HepG2 (cell line): ENCODE data around the gene NKX1-1. TPM values are rescaled to one million over a fixed set of nuclear protein-coding genes. Genes with fewer than 3 reads are reported as not detected.

Experiments used
- DPF2 ChIP-seq: sonication (generic); formaldehyde crosslinking; IDR thresholded peaks from 2 replicates; pipeline ENCODE4 v1.4.0; 2020; ENCODE audit warnings: mild to moderate bottlenecking, low read depth, missing genetic modification reagents, borderline replicate concordance
- HCFC1 ChIP-seq: fragments of 150-350 bp; IDR thresholded peaks from 2 replicates; pipeline ENCODE4 v1.6.1; 2014; ENCODE audit warnings: low read depth, low read length
- KLF6 ChIP-seq: IDR thresholded peaks from 2 replicates; pipeline ENCODE4 v1.8.0; 2016; ENCODE audit warnings: missing biosample characterization, missing genetic modification reagents
- ONECUT2 ChIP-seq: sonication (generic); formaldehyde crosslinking; IDR thresholded peaks from 2 replicates; pipeline ENCODE4 v1.4.0; 2020; ENCODE audit warnings: missing genetic modification reagents
- SIN3A ChIP-seq: IDR thresholded peaks from 2 replicates; pipeline ENCODE4 v1.6.1; 2011; ENCODE audit warnings: low read depth, mild to moderate bottlenecking, control low read depth, low read length, borderline replicate concordance
- TERF1 ChIP-seq: sonication (generic); formaldehyde crosslinking; IDR thresholded peaks from 2 replicates; pipeline ENCODE4 v1.8.0; 2022; ENCODE audit warnings: mild to moderate bottlenecking, missing genetic modification reagents, moderate library complexity
- U2AF2 ChIP-seq: fragments of 200-400 bp; formaldehyde crosslinking; IDR thresholded peaks from 2 replicates; pipeline ENCODE4 v1.6.1; 2017; ENCODE audit warnings: low read depth, mild to moderate bottlenecking, low read length
- ZKSCAN1 ChIP-seq: fragments of 150-350 bp; IDR thresholded peaks from 2 replicates; pipeline ENCODE4 v1.6.1; 2014; ENCODE audit warnings: low read length
- ZNF367 ChIP-seq: sonication (generic); formaldehyde crosslinking; IDR thresholded peaks from 2 replicates; pipeline ENCODE4 v1.4.0; 2020; ENCODE audit warnings: missing genetic modification reagents, borderline replicate concordance
- ZNF614 ChIP-seq: IDR thresholded peaks from 2 replicates; pipeline ENCODE4 v1.6.1; 2018; ENCODE audit warnings: missing biosample characterization, missing genetic modification reagents, inconsistent platforms, borderline replicate concordance
- ZNF629 ChIP-seq: sonication (generic); formaldehyde crosslinking; conservative IDR thresholded peaks from 2 replicates; pipeline ENCODE4 v1.5.0; 2020; ENCODE audit warnings: missing genetic modification reagents
- ZNF781 ChIP-seq: sonication (generic); formaldehyde crosslinking; IDR thresholded peaks from 2 replicates; pipeline ENCODE4 v1.5.1; 2020; ENCODE audit warnings: borderline replicate concordance, mild to moderate bottlenecking, missing genetic modification reagents; ENCODE audit errors: not compliant biosample characterization
- ZSCAN5A ChIP-seq: sonication (generic); formaldehyde crosslinking; IDR thresholded peaks from 2 replicates; pipeline ENCODE4 v1.8.0; 2022; ENCODE audit warnings: mild to moderate bottlenecking, missing genetic modification reagents, borderline replicate concordance
- ZSCAN9 ChIP-seq: IDR thresholded peaks from 2 replicates; pipeline ENCODE4 v1.6.1; 2016; ENCODE audit warnings: borderline replicate concordance
- polyA plus RNA-seq, 8 experiments: library from polyadenylated mRNA; depleted of rRNA in 3 of 8; stranded (reverse) in 7 of 8; unstranded in 1 of 8; fragments of >200 nt; fragmentation: Illumina TruSeq in 4 of 8; extraction: Trizol in 4 of 8; gene quantifications; 2 replicates each; pipeline versions ENCODE4 v1.2.1 to v1.2.3, GENCODE V29; 2011 to 2016; ENCODE audit warnings: low read depth in 4 of 8, missing spikeins in 1 of 8, mixed read lengths in 1 of 8; ENCODE audit not compliant: insufficient read depth in 1 of 8
- total RNA-seq, 5 experiments: library from RNA; depleted of rRNA; stranded (reverse); fragments of >200 nt; fragmentation: Illumina TruSeq; extraction: Trizol; gene quantifications; 2 replicates each; pipeline ENCODE4 v1.2.3, GENCODE V29; 2016; ENCODE audit warnings: low read depth in 1 of 5
- TF ChIP-seq, protein P1 (sequence below): sonication (generic); formaldehyde crosslinking; IDR thresholded peaks from 2 replicates; pipeline ENCODE4 v1.4.0; 2020; ENCODE audit warnings: missing genetic modification reagents
- TF ChIP-seq, protein P2 (sequence below): IDR thresholded peaks from 2 replicates; pipeline ENCODE4 v1.6.1; 2016; ENCODE audit warnings: missing genetic modification reagents, missing compliant biosample characterization
- TF ChIP-seq, protein P3 (sequence below): sonication (generic); formaldehyde crosslinking; IDR thresholded peaks from 2 replicates; pipeline ENCODE4 v1.4.0; 2020; ENCODE audit warnings: missing genetic modification reagents, borderline replicate concordance

The NKX1-1 gene
- total and polyA plus RNA-seq, 2 of the 13 experiments (the other 11 are each of a cell fraction or from before 2014, with no cell fraction given), result not detected

DNA sequence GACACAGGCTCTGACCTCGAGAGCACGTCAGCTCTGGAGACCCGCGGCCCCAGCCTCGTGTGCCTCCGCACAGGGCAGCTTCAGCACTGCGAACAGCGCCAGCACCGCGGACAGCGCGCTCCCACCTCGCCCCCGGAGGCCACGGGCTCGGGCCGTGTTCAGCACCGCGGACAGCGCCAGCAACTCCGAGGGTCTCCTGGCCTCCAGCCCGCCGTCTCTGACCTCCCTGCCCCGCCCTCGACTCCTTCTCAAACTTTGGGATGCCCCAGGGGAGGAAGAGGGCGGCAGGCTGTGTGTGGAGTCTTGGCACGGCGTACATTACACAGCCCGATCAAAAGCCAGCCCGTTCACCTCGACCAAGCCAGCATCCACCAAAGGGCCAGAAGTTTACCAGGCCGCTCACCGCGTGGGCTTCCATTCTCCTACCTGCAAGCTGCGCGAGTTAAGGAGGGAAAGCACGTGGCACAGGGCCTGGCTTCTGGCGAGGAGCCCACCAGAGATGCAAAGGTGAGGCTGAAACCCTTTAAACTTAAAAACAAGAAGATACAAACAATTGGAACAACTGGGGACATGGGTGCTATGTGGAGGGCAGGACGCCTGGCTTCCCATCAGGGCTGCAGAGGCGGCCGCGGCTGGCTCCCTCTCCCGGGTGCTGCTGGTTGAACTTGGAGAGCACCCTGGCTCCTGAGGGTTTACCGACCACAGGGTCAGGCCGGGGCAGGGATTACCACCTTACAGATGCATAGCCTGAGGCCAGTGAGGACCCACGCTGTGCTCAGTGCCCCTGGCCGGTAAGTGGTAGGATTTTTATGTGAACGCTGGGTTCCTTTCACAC, 4.5 kb upstream of the NKX1-1 start (continued):
- TF ChIP-seq ONECUT2 (CRISPR knock-in tag) (peak; percentile 93), TERF1 (CRISPR knock-in tag) (peak; percentile 100), ZSCAN9 (CRISPR knock-in tag) (peak; percentile 100), ZKSCAN1 (no peak), ZSCAN5A (CRISPR knock-in tag) (peak; percentile 100), U2AF2 (no peak), KLF6 (peak; percentile 100), ZNF629 (CRISPR knock-in tag) (peak; percentile 90), DPF2 (peak; percentile 70; the same call in 1 of the 2 replicates), ZNF367 (CRISPR knock-in tag) (peak; percentile 100), SIN3A (peak; percentile 98), HCFC1 (no peak), ZNF781 (peak; percentile 100), ZNF614 (CRISPR knock-in tag) (peak; percentile 100)
- TF ChIP-seq, protein P1, sequence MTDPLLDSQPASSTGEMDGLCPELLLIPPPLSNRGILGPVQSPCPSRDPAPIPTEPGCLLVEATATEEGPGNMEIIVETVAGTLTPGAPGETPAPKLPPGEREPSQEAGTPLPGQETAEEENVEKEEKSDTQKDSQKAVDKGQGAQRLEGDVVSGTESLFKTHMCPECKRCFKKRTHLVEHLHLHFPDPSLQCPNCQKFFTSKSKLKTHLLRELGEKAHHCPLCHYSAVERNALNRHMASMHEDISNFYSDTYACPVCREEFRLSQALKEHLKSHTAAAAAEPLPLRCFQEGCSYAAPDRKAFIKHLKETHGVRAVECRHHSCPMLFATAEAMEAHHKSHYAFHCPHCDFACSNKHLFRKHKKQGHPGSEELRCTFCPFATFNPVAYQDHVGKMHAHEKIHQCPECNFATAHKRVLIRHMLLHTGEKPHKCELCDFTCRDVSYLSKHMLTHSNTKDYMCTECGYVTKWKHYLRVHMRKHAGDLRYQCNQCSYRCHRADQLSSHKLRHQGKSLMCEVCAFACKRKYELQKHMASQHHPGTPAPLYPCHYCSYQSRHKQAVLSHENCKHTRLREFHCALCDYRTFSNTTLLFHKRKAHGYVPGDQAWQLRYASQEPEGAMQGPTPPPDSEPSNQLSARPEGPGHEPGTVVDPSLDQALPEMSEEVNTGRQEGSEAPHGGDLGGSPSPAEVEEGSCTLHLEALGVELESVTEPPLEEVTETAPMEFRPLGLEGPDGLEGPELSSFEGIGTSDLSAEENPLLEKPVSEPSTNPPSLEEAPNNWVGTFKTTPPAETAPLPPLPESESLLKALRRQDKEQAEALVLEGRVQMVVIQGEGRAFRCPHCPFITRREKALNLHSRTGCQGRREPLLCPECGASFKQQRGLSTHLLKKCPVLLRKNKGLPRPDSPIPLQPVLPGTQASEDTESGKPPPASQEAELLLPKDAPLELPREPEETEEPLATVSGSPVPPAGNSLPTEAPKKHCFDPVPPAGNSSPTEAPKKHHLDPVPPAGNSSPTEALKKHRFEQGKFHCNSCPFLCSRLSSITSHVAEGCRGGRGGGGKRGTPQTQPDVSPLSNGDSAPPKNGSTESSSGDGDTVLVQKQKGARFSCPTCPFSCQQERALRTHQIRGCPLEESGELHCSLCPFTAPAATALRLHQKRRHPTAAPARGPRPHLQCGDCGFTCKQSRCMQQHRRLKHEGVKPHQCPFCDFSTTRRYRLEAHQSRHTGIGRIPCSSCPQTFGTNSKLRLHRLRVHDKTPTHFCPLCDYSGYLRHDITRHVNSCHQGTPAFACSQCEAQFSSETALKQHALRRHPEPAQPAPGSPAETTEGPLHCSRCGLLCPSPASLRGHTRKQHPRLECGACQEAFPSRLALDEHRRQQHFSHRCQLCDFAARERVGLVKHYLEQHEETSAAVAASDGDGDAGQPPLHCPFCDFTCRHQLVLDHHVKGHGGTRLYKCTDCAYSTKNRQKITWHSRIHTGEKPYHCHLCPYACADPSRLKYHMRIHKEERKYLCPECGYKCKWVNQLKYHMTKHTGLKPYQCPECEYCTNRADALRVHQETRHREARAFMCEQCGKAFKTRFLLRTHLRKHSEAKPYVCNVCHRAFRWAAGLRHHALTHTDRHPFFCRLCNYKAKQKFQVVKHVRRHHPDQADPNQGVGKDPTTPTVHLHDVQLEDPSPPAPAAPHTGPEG (CRISPR knock-in tag), result peak; percentile 99
- TF ChIP-seq, protein P2, sequence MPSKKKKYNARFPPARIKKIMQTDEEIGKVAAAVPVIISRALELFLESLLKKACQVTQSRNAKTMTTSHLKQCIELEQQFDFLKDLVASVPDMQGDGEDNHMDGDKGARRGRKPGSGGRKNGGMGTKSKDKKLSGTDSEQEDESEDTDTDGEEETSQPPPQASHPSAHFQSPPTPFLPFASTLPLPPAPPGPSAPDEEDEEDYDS (CRISPR knock-in tag), result peak; percentile 93
- TF ChIP-seq, protein P3, sequence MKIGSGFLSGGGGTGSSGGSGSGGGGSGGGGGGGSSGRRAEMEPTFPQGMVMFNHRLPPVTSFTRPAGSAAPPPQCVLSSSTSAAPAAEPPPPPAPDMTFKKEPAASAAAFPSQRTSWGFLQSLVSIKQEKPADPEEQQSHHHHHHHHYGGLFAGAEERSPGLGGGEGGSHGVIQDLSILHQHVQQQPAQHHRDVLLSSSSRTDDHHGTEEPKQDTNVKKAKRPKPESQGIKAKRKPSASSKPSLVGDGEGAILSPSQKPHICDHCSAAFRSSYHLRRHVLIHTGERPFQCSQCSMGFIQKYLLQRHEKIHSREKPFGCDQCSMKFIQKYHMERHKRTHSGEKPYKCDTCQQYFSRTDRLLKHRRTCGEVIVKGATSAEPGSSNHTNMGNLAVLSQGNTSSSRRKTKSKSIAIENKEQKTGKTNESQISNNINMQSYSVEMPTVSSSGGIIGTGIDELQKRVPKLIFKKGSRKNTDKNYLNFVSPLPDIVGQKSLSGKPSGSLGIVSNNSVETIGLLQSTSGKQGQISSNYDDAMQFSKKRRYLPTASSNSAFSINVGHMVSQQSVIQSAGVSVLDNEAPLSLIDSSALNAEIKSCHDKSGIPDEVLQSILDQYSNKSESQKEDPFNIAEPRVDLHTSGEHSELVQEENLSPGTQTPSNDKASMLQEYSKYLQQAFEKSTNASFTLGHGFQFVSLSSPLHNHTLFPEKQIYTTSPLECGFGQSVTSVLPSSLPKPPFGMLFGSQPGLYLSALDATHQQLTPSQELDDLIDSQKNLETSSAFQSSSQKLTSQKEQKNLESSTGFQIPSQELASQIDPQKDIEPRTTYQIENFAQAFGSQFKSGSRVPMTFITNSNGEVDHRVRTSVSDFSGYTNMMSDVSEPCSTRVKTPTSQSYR (CRISPR knock-in tag), result peak; percentile 98
